Ascending aorta (tissue), 2 donors: ENCODE results near the gene GPC3. TPM values are rescaled to one million over a fixed set of nuclear protein-coding genes. Genes with fewer than 3 reads are reported as not detected.

Experiments
- DNase-seq, 2 donors: peaks; one replicate each; pipeline ENCODE4 v3.0.0-alpha.2; 2019; ENCODE audit warnings: low spot score in 2 of 2
- H3K27ac ChIP-seq, 2 donors: fragments of 200-600 bp; sonication (generic); one replicate each; pipeline ENCODE4 v1.5.1; 2016 to 2017; ENCODE audit warnings: mild to moderate bottlenecking in 1 of 2
- H3K27me3 ChIP-seq: fragments of 200-600 bp; sonication (generic); one replicate; pipeline ENCODE4 v1.5.1; 2017
- H3K36me3 ChIP-seq, 2 donors: fragments of 200-600 bp; sonication (generic); one replicate each; pipeline ENCODE4 v1.5.1; 2016
- H3K4me1 ChIP-seq, 2 donors: fragments of 200-600 bp; sonication (generic); one replicate each; pipeline ENCODE4 v1.5.1; 2016 to 2017; ENCODE audit warnings: mild to moderate bottlenecking in 1 of 2
- H3K4me3 ChIP-seq, 2 donors: fragments of 200-600 bp; sonication (generic); one replicate each; pipeline ENCODE4 v1.5.1; 2016 to 2017; ENCODE audit warnings: mild to moderate bottlenecking in 1 of 2
- H3K9me3 ChIP-seq, 2 donors: fragments of 200-600 bp; sonication (generic); one replicate each; pipeline ENCODE4 v1.5.1; 2016
- CTCF ChIP-seq, 3 experiments: fragments of 200-600 bp in 2 of 3; fragments of 450-650 bp in 1 of 3; sonication (generic) in 2 of 3; IDR thresholded peaks; one replicate each; pipeline ENCODE4 v1.5.1; 2016 to 2019; ENCODE audit warnings: antibody characterized with exemption in 3 of 3, mild to moderate bottlenecking in 1 of 3, moderate library complexity in 1 of 3
- intact Hi-C: fragments of 100-400 bp; cut with DNase I; formaldehyde crosslinking; loops from one replicate; pipeline ENCODE4 v1.15.1; 2023
- total RNA-seq: library from RNA; depleted of rRNA; stranded (reverse); fragments of >200 nt; gene quantifications from one replicate; pipeline ENCODE4 v1.1.0, GENCODE V29; 2016

Gene GPC3
- total RNA-seq, 1 donor from 2014 or later = 0.75 TPM

GRCh38 chrX:133606990-133607389 is 378.4 kb downstream of the GPC3 start:
- TF ChIP-seq CTCF (IDR thresholded peaks at IDR 0.05) = no peak
- no peaks in the 10 kb centered on the region for H3K36me3 ChIP-seq
- H3K4me3 ChIP-seq = no peak overlapping the region
- no peaks in the 10 kb centered on the region for H3K9me3 ChIP-seq
- intact Hi-C loops = no loop called here
- no peaks in the 10 kb centered on the region for H3K27me3 ChIP-seq
- peak overlapping the region; percentile 57 to 62 for H3K27ac ChIP-seq
- DNase-seq = no peak
- H3K4me1 ChIP-seq = peaks cover 0 to 3% of the 10 kb centered on the region in 2 donors

GRCh38 chrX:133604801-133605200 is 380.6 kb downstream of the GPC3 start:
- Histone ChIP-seq H3K27me3 (no peaks in the 10 kb centered on the region), H3K36me3 (no peaks in the 10 kb centered on the region), H3K4me1 (peaks cover 0 to 3% of the 10 kb centered on the region in 2 donors), H3K4me3 (no peak overlapping the region), H3K27ac (no peak overlapping the region), H3K9me3 (no peaks in the 10 kb centered on the region)
- no peak for DNase-seq
- intact Hi-C loops = no loop called here
- TF ChIP-seq CTCF (IDR thresholded peaks at IDR 0.05) = no peak

GRCh38 chrX:133602881-133603280 is 382.5 kb downstream of the GPC3 start:
- intact Hi-C loops = no loop called here
- TF ChIP-seq CTCF (IDR thresholded peaks at IDR 0.05) = no peak
- Histone ChIP-seq H3K4me1 (peaks cover 0 to 3% of the 10 kb centered on the region in 2 donors), H3K27ac (no peak overlapping the region), H3K27me3 (no peaks in the 10 kb centered on the region), H3K9me3 (no peaks in the 10 kb centered on the region), H3K4me3 (no peak overlapping the region), H3K36me3 (no peaks in the 10 kb centered on the region)
- no peak for DNase-seq

- Histone ChIP-seq H3K4me1 (no peaks in the 10 kb centered on the region), H3K27me3 (no peaks in the 10 kb centered on the region), H3K27ac (no peak overlapping the region), H3K9me3 (no peaks in the 10 kb centered on the region), H3K36me3 (no peaks in the 10 kb centered on the region), H3K4me3 (no peak overlapping the region)
- intact Hi-C loops = no loop called here
- DNase-seq = no peak
- no peak for TF ChIP-seq CTCF (IDR thresholded peaks at IDR 0.05)
Observed at GRCh38 chrX:133601116-133601515, 384.3 kb downstream of the GPC3 start.

- no peaks in the 10 kb centered on the region for H3K27me3 ChIP-seq
- no peak for TF ChIP-seq CTCF (IDR thresholded peaks at IDR 0.05)
- no peak overlapping the region for H3K27ac ChIP-seq
- no peak overlapping the region for H3K4me3 ChIP-seq
- DNase-seq = no peak
- H3K36me3 ChIP-seq = no peaks in the 10 kb centered on the region
- H3K9me3 ChIP-seq = no peaks in the 10 kb centered on the region
- no peaks in the 10 kb centered on the region for H3K4me1 ChIP-seq
- intact Hi-C loops = no loop called here
Observed at GRCh38 chrX:133600536-133600935, 384.9 kb downstream of the GPC3 start.
